ENCODE data around the gene SPHKAP. TPM values are rescaled to one million over a fixed set of nuclear protein-coding genes. Genes with fewer than 3 reads are reported as not detected.

The SPHKAP gene
- polyA plus RNA-seq, 2 of the 4 experiments (the other 2 are of a cell fraction): 0.01 TPM; not detected in 1

DNA sequence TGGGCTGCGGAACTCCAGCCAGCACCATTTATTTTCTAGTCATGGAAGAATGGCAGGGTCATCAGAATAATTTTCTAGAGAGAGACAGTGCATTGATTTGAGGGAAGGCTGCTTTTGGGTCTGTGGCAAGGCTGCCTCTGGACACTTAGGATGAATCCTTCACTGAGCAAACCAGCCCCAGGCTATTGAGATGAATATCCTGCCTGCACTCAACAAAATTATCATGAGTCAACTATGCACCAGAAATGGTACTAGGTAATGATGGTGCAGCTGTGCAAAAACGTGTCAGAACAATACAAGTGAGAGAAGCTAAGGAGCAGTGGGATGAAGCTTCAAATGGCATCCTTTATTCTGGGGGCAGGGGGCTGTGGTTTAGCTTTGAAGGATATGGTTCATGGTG, 115.8 kb downstream of the SPHKAP start:
- 6% methylated on average over 2 of the region's 2 CpGs for WGBS (ENCODE audit: missing lambda C conversion rate)
- no peak for FAIRE-seq
- Histone ChIP-seq H3K9me3 (no peaks in the 10 kb centered on the region), H3K4me2 (no peak overlapping the region), H3K27ac (no peak overlapping the region), H3K4me1 (no peaks in the 10 kb centered on the region), H3K4me3 (no peak overlapping the region)
- no peak for ATAC-seq
- TF ChIP-seq EHMT2 (IDR thresholded peaks at IDR 0.05; ENCODE audit: low read depth) (no peak), FOSL2 (IDR thresholded peaks at IDR 0.05) (no peak), FOSL2 (CRISPR knock-in tag; IDR thresholded peaks at IDR 0.05) (no peak), NFE2L2 (conservative IDR thresholded peaks at IDR 0.05; ENCODE audit: low read length) (no peak), RFX5 (IDR thresholded peaks at IDR 0.05) (no peak), HOXB13 (CRISPR knock-in tag; IDR thresholded peaks at IDR 0.05; ENCODE audit: low read depth) (no peak), BCL3 (IDR thresholded peaks at IDR 0.05) (no peak), EP300 (IDR thresholded peaks at IDR 0.05) (no peak), NPAS2 (CRISPR knock-in tag; IDR thresholded peaks at IDR 0.05; ENCODE audit: borderline replicate concordance) (no peak), TP53 (CRISPR knock-in tag; IDR thresholded peaks at IDR 0.05) (no peak), HES2 (IDR thresholded peaks at IDR 0.05) (no peak)
- CTCF ChIA-PET: no interaction called here
- POLR2A ChIA-PET: no interaction called here
- DNase-seq (ENCODE audit: low read depth in 1 of 2, low spot score in 1 of 2): no peak

DNA sequence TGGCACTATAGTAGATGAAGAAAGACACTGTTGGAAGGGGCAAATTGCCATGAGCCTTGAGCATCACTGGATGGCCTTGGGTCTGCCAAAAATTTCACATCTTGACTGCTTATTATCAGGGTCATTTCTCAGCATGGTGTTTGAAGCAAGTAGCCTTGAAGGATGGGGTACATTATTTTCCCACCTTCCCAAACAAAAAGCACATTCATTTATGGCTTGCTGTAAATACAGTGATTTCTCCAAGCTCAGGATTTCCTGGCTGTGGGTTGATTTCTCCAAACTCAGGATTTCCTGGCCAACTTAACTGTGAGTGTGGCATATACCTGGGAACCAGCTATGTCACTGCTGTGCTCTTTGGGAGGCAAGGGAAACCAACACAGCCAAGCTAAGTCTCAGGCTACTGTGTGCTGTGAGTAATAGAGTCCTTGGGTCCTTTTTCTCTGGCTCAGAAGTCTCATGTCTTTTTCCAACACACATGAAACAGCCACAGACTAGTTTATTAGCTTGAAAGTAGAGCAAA, 116.6 kb downstream of the SPHKAP start:
- POLR2A ChIA-PET: no interaction called here
- H3K4me3 ChIP-seq: no peak overlapping the region
- H3K4me1 ChIP-seq: no peaks in the 10 kb centered on the region
- no peak for DNase-seq (ENCODE audit: low read depth in 1 of 2, low spot score in 1 of 2)
- no peak overlapping the region for H3K27ac ChIP-seq
- no peak overlapping the region for H3K4me2 ChIP-seq
- no peaks in the 10 kb centered on the region for H3K9me3 ChIP-seq
- ATAC-seq: no peak
- FAIRE-seq: no peak
- TF ChIP-seq NR3C1 (IDR thresholded peaks at IDR 0.05): no peak
- TF ChIP-seq JUNB (IDR thresholded peaks at IDR 0.05): no peak
- no peak for TF ChIP-seq RARB (CRISPR knock-in tag; IDR thresholded peaks at IDR 0.05)
- TF ChIP-seq ZC3H11A (IDR thresholded peaks at IDR 0.05): no peak
- TF ChIP-seq RFX5 (IDR thresholded peaks at IDR 0.05): no peak
- TF ChIP-seq POLR2AphosphoS2 (conservative IDR thresholded peaks at IDR 0.05; ENCODE audit: low read length): no peak
- no peak for TF ChIP-seq ZSCAN20 (CRISPR knock-in tag; IDR thresholded peaks at IDR 0.05)
- CTCF ChIA-PET: no interaction called here

DNA sequence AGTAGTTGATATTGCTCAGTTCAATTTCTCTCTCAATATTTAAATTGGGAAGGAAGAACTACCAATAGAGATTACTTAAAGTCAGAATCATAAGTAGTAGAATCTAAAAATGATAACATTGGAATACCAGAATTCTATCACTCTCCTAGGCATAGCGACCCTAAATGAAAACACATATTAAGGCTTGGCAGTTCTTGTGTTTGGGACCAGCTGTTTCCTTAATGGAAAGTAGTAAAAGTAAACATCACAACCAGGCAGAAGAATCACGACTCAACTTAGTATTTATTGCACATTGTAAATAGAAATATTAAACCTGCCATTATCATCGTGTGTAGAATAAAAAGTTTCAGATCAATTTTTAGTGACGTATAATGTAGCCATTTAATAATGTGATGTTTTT, 117.5 kb downstream of the SPHKAP start:
- no peak for DNase-seq (ENCODE audit: low read depth in 1 of 2, low spot score in 1 of 2)
- POLR2A ChIA-PET: no interaction called here
- no peaks in the 10 kb centered on the region for H3K9me3 ChIP-seq
- CTCF ChIA-PET: no interaction called here
- H3K4me2 ChIP-seq: no peak overlapping the region
- no peak overlapping the region for H3K27ac ChIP-seq
- H3K4me1 ChIP-seq: no peaks in the 10 kb centered on the region
- no peak for TF ChIP-seq HOXA7 (CRISPR knock-in tag; IDR thresholded peaks at IDR 0.05)
- no peak for TF ChIP-seq KDM1A (IDR thresholded peaks at IDR 0.05; ENCODE audit: low read depth)
- no peak for TF ChIP-seq POLR2AphosphoS2 (conservative IDR thresholded peaks at IDR 0.05; ENCODE audit: low read length)
- no peak for TF ChIP-seq ZFP36 (IDR thresholded peaks at IDR 0.05; ENCODE audit: borderline replicate concordance, partially characterized antibody)
- no peak for TF ChIP-seq EP300 (IDR thresholded peaks at IDR 0.05)
- FAIRE-seq: no peak
- WGBS (ENCODE audit: missing lambda C conversion rate): 22% methylated on average over 4 of the region's 4 CpGs
- ATAC-seq: no peak
- H3K4me3 ChIP-seq: no peak overlapping the region

- ATAC-seq: no peak
- H3K4me1 ChIP-seq: no peaks in the 10 kb centered on the region
- FAIRE-seq: no peak
- H3K9me3 ChIP-seq: no peaks in the 10 kb centered on the region
- POLR2A ChIA-PET: no interaction called here
- CTCF ChIA-PET: no interaction called here
- H3K27ac ChIP-seq: no peak overlapping the region
- 0% methylated on average over 1 of the region's 1 CpG for WGBS (ENCODE audit: missing lambda C conversion rate)
- H3K4me3 ChIP-seq: no peak overlapping the region
- H3K4me2 ChIP-seq: no peak overlapping the region
- no peak for DNase-seq (ENCODE audit: low read depth in 1 of 2, low spot score in 1 of 2)
- TF ChIP-seq RNF2 (IDR thresholded peaks at IDR 0.05; ENCODE audit: borderline replicate concordance, low read depth): no peak
- TF ChIP-seq RFX5 (IDR thresholded peaks at IDR 0.05): no peak
- no peak for TF ChIP-seq FOSB (CRISPR knock-in tag; IDR thresholded peaks at IDR 0.05)
- no peak for TF ChIP-seq EP300 (IDR thresholded peaks at IDR 0.05)
- TF ChIP-seq HOXB5 (CRISPR knock-in tag; IDR thresholded peaks at IDR 0.05): no peak
- TF ChIP-seq GATA3 (IDR thresholded peaks at IDR 0.05; ENCODE audit: borderline replicate concordance): no peak
- no peak for TF ChIP-seq MAX (IDR thresholded peaks at IDR 0.05)
- TF ChIP-seq E2F6 (IDR thresholded peaks at IDR 0.05; ENCODE audit: borderline replicate concordance, low read depth): no peak
- no peak for TF ChIP-seq TP53 (CRISPR knock-in tag; IDR thresholded peaks at IDR 0.05)
- TF ChIP-seq MYC (IDR thresholded peaks at IDR 0.05; ENCODE audit: borderline replicate concordance, low read length): no peak
- TF ChIP-seq BCL3 (IDR thresholded peaks at IDR 0.05): no peak
- no peak for TF ChIP-seq ESRRA (IDR thresholded peaks at IDR 0.05; ENCODE audit: borderline replicate concordance, low read length)
- TF ChIP-seq ZSCAN20 (CRISPR knock-in tag; IDR thresholded peaks at IDR 0.05): no peak
- no peak for TF ChIP-seq RCOR1 (IDR thresholded peaks at IDR 0.05; ENCODE audit: low read depth, low read length)
- no peak for TF ChIP-seq CBX2 (IDR thresholded peaks at IDR 0.05; ENCODE audit: borderline replicate concordance, low read depth)
Observed at GRCh38 chr2:228063558-228063957, 117.9 kb downstream of the SPHKAP start.

Measured in A549 (cell line).